Measurements from ENCODE around the gene POFUT2. TPM values are rescaled to one million over a fixed set of nuclear protein-coding genes. Genes with fewer than 3 reads are reported as not detected.
"Not testable (repeated sequence)": the region's sequence is repeated elsewhere in the genome, so short reads cannot be mapped to it uniquely, and the experiment has no call there.

The POFUT2 gene
- total and polyA plus RNA-seq, 2 donors from 2014 or later: 18.3 to 30.2 TPM

- no peaks in the 10 kb centered on the region for H3K27me3 ChIP-seq (ENCODE audit: control insufficient read depth, insufficient read depth, low read length)
- peak; percentile 58 to 84 (median 76) for DNase-seq
- no peak for FAIRE-seq
- H3K27ac ChIP-seq (ENCODE audit: low read depth in 2 of 2, low read length in 2 of 2): peak overlapping the region; percentile 76 to 81
- intact Hi-C loops (cut with DNase I): no loop called here
- H3K9me3 ChIP-seq (ENCODE audit: control insufficient read depth in 2 of 3, insufficient read depth in 1 of 3, low read length in 3 of 3): no peaks in the 10 kb centered on the region
- H3K4me1 ChIP-seq (ENCODE audit: control insufficient read depth in 2 of 3, insufficient read depth in 2 of 3, low read depth in 1 of 3, low read length in 3 of 3): peaks cover 2 to 20% (median 13%) of the 10 kb centered on the region in 3 donors
- H3K36me3 ChIP-seq (ENCODE audit: control insufficient read depth in 2 of 3, insufficient read depth in 3 of 3, low read length in 3 of 3): no peaks in the 10 kb centered on the region
- no peak overlapping the region for H3K4me3 ChIP-seq (ENCODE audit: low read length in 3 of 3)
- H3K9ac ChIP-seq (ENCODE audit: low read length in 3 of 3): peak overlapping the region in 1 of 3 donors; percentile 42
- peak; percentile 47 for TF ChIP-seq CTCF (IDR thresholded peaks at IDR 0.05; ENCODE audit: borderline replicate concordance, extremely low read depth, insufficient read depth)
Measured at GRCh38 chr21:45309069-45309986, 21.6 kb upstream of the POFUT2 start.

GRCh38 chr21:45308194-45309068, 20.7 kb upstream of the POFUT2 start:
- H3K9ac ChIP-seq (ENCODE audit: low read length in 3 of 3): peak overlapping the region in 1 of 3 donors; percentile 42

GRCh38 chr21:45307597-45308158, 20.0 kb upstream of the POFUT2 start:
- H3K27ac ChIP-seq (ENCODE audit: low read depth in 2 of 2, low read length in 2 of 2): peak overlapping the region in 1 of 2 donors; percentile 50
- FAIRE-seq; H3K36me3 ChIP-seq (ENCODE audit: control insufficient read depth in 2 of 3, insufficient read depth in 3 of 3, low read length in 3 of 3); H3K4me3 ChIP-seq (ENCODE audit: low read length in 3 of 3); H3K27me3 ChIP-seq (ENCODE audit: control insufficient read depth, insufficient read depth, low read length); H3K9ac ChIP-seq (ENCODE audit: low read length in 3 of 3); DNase-seq; intact Hi-C loops (cut with DNase I); H3K9me3 ChIP-seq (ENCODE audit: control insufficient read depth in 2 of 3, insufficient read depth in 1 of 3, low read length in 3 of 3): not testable (repeated sequence)
- H3K4me1 ChIP-seq (ENCODE audit: control insufficient read depth in 2 of 3, insufficient read depth in 2 of 3, low read depth in 1 of 3, low read length in 3 of 3): peaks cover 2 to 20% (median 13%) of the 10 kb centered on the region in 3 donors

More at GRCh38 chr21:45308194-45309068, 20.7 kb upstream of the POFUT2 start:
- H3K9me3 ChIP-seq (ENCODE audit: control insufficient read depth in 2 of 3, insufficient read depth in 1 of 3, low read length in 3 of 3): no peaks in the 10 kb centered on the region
- no peaks in the 10 kb centered on the region for H3K36me3 ChIP-seq (ENCODE audit: control insufficient read depth in 2 of 3, insufficient read depth in 3 of 3, low read length in 3 of 3)
- intact Hi-C loops (cut with DNase I): no loop called here
- no peak overlapping the region for H3K4me3 ChIP-seq (ENCODE audit: low read length in 3 of 3)
- DNase-seq (peak in 2 of 5 donors; percentile 54 to 77), FAIRE-seq (no peak)
- TF ChIP-seq CTCF (IDR thresholded peaks at IDR 0.05; ENCODE audit: borderline replicate concordance, extremely low read depth, insufficient read depth): no peak
- peaks cover 2 to 20% (median 13%) of the 10 kb centered on the region in 3 donors for H3K4me1 ChIP-seq (ENCODE audit: control insufficient read depth in 2 of 3, insufficient read depth in 2 of 3, low read depth in 1 of 3, low read length in 3 of 3)
- H3K27ac ChIP-seq (ENCODE audit: low read depth in 2 of 2, low read length in 2 of 2): peak overlapping the region; percentile 76 to 81
- H3K27me3 ChIP-seq (ENCODE audit: control insufficient read depth, insufficient read depth, low read length): no peaks in the 10 kb centered on the region
